Smooth muscle cell (in vitro differentiated cells): Measurements from ENCODE around the gene MAN2A2. TPM values are rescaled to one million over a fixed set of nuclear protein-coding genes. Genes with fewer than 3 reads are reported as not detected.

Source experiments
- DNase-seq: peaks from one replicate; lab custom pipeline; 2025; ENCODE audit not compliant: unreplicated experiment; lab: John Stamatoyannopoulos, UW
- H2AFZ ChIP-seq: fragments of 200-600 bp; sonication (generic); 2 replicates; pipeline ENCODE4 v1.6.0; 2016; ENCODE audit warnings: antibody characterized with exemption, low read depth, mild to moderate bottlenecking
- H3F3A ChIP-seq: fragments of 200-600 bp; sonication (generic); 2 replicates; pipeline ENCODE4 v1.6.0; 2017; ENCODE audit warnings: antibody characterized with exemption, low read depth
- H3K27ac ChIP-seq: fragments of 200-600 bp; sonication (generic); 2 replicates; pipeline ENCODE4 v1.5.1; 2016; ENCODE audit warnings: low read depth, mild to moderate bottlenecking
- H3K27me3 ChIP-seq: fragments of 200-600 bp; sonication (generic); 2 replicates; pipeline ENCODE4 v1.6.1; 2016; ENCODE audit warnings: low read depth, mild to moderate bottlenecking
- H3K36me3 ChIP-seq: fragments of 200-600 bp; sonication (generic); 2 replicates; pipeline ENCODE4 v1.5.1; 2016; ENCODE audit warnings: low read depth
- H3K4me1 ChIP-seq: fragments of 200-600 bp; sonication (generic); 2 replicates; pipeline ENCODE4 v1.5.1; 2016; ENCODE audit warnings: low read depth
- H3K4me2 ChIP-seq: fragments of 200-600 bp; sonication (generic); 2 replicates; pipeline ENCODE4 v1.6.0; 2016; ENCODE audit warnings: mild to moderate bottlenecking
- H3K4me3 ChIP-seq: fragments of 200-600 bp; sonication (generic); 2 replicates; pipeline ENCODE4 v1.5.1; 2016; ENCODE audit warnings: mild to moderate bottlenecking
- H3K79me2 ChIP-seq: fragments of 200-600 bp; sonication (generic); 2 replicates; pipeline ENCODE4 v1.6.0; 2016; ENCODE audit warnings: low read depth, mild to moderate bottlenecking
- H3K9ac ChIP-seq: fragments of 200-600 bp; sonication (generic); 2 replicates; pipeline ENCODE4 v1.6.0; 2016; ENCODE audit warnings: low read depth
- H3K9me3 ChIP-seq: fragments of 200-600 bp; sonication (generic); replicated peaks from 2 replicates; pipeline ENCODE4 v1.5.1; 2016; ENCODE audit warnings: low read depth
- H4K20me1 ChIP-seq: fragments of 200-600 bp; sonication (generic); 2 replicates; pipeline ENCODE4 v1.6.0; 2016; ENCODE audit warnings: low read depth
- WGBS: methylation state at CpG from one replicate; pipeline ENCODE4 v1.1.7; 2016; ENCODE audit warnings: low lambda C conversion rate; 5-methylcytosine and 5-hydroxymethylcytosine counted together
- polyA plus RNA-seq: library from polyadenylated mRNA; unstranded; fragments of >200 nt; fragmentation: Nextera tagmentation; extraction: Ambion mirVana; gene quantifications from 2 replicates; pipeline ENCODE4 v1.2.1, GENCODE V29; 2016
- total RNA-seq: library from RNA; depleted of rRNA; stranded (reverse); fragments of >200 nt; gene quantifications from 2 replicates; pipeline ENCODE4 v1.2.3, GENCODE V29; 2014
- TF ChIP-seq, protein P1 (sequence below): fragments of 200-600 bp; sonication (generic); IDR thresholded peaks from 2 replicates; pipeline ENCODE4 v1.5.1; 2017; ENCODE audit warnings: borderline replicate concordance, mild to moderate bottlenecking, antibody characterized with exemption; ENCODE audit not compliant: insufficient read depth, poor library complexity, severe bottlenecking

MAN2A2 gene
- total and polyA plus RNA-seq, 2 experiments from 2014 or later: 9.7 to 11.0 TPM

GRCh38 chr15:90904746-90905145, 1.6 kb downstream of the MAN2A2 start:
- Histone ChIP-seq H3K36me3 (no peaks in the 10 kb centered on the region), H3F3A (peaks cover 5% of the 10 kb centered on the region), H3K4me2 (no peak overlapping the region), H3K4me1 (peaks cover 7% of the 10 kb centered on the region), H3K4me3 (no peak overlapping the region), H4K20me1 (no peaks in the 10 kb centered on the region), H3K79me2 (no peaks in the 10 kb centered on the region), H3K9ac (no peak overlapping the region), H3K9me3 (no peaks in the 10 kb centered on the region), H2AFZ (no peak overlapping the region), H3K27ac (no peak overlapping the region), H3K27me3 (no peaks in the 10 kb centered on the region)
- no peak for DNase-seq
- 96% methylated on average over 9 of the region's 9 CpGs for WGBS
- TF ChIP-seq, protein P1, sequence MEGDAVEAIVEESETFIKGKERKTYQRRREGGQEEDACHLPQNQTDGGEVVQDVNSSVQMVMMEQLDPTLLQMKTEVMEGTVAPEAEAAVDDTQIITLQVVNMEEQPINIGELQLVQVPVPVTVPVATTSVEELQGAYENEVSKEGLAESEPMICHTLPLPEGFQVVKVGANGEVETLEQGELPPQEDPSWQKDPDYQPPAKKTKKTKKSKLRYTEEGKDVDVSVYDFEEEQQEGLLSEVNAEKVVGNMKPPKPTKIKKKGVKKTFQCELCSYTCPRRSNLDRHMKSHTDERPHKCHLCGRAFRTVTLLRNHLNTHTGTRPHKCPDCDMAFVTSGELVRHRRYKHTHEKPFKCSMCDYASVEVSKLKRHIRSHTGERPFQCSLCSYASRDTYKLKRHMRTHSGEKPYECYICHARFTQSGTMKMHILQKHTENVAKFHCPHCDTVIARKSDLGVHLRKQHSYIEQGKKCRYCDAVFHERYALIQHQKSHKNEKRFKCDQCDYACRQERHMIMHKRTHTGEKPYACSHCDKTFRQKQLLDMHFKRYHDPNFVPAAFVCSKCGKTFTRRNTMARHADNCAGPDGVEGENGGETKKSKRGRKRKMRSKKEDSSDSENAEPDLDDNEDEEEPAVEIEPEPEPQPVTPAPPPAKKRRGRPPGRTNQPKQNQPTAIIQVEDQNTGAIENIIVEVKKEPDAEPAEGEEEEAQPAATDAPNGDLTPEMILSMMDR: no peak

- H3F3A ChIP-seq: peaks cover 5% of the 10 kb centered on the region
- TF ChIP-seq, protein P1: no peak
- no peaks in the 10 kb centered on the region for H3K27me3 ChIP-seq
- H3K4me3 ChIP-seq: no peak overlapping the region
- WGBS: 97% methylated on average over 28 of the region's 28 CpGs
- H4K20me1 ChIP-seq: no peaks in the 10 kb centered on the region
- no peak overlapping the region for H3K9ac ChIP-seq
- H3K9me3 ChIP-seq: no peaks in the 10 kb centered on the region
- no peaks in the 10 kb centered on the region for H3K36me3 ChIP-seq
- no peak overlapping the region for H2AFZ ChIP-seq
- H3K4me2 ChIP-seq: no peak overlapping the region
- H3K4me1 ChIP-seq: peaks cover 7% of the 10 kb centered on the region
- no peak for DNase-seq
- H3K79me2 ChIP-seq: no peaks in the 10 kb centered on the region
- H3K27ac ChIP-seq: no peak overlapping the region
These were observed 2.4 kb downstream of the MAN2A2 start for GRCh38 chr15:90905306-90906180.

DNA sequence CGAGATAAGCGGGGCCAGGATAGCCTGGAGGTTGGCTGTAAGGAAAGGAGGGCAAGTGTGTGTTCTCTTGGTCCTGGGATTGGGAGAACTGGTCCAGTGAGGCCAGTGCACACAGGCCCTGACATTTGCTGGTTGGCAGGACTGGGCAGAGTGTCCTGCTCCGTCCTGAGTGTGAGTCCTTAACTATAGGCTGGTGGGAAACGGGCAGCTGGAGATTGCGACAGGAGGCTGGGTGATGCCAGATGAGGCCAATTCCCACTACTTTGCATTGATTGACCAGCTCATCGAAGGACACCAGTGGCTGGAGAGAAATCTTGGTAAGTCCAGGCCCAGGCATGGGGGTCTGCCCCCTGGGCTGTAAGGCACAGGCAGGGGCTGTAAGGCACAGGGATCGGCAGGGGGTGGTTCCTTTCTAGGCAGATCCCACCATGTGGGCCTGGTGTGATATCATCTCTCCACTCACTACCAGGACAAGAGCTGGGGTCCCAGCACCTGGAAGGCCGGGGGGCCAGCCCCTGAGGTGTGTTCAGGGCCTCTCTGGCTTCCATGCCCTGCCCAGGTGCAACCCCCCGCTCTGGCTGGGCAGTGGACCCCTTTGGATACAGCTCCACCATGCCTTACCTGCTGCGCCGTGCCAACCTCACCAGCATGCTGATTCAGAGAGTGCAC, 3.2 kb downstream of the MAN2A2 start:
- H3K4me1 ChIP-seq: peaks cover 7% of the 10 kb centered on the region
- H3K79me2 ChIP-seq: no peaks in the 10 kb centered on the region
- DNase-seq: no peak
- no peaks in the 10 kb centered on the region for H3K36me3 ChIP-seq
- H2AFZ ChIP-seq: no peak overlapping the region
- 97% methylated on average over 11 of the region's 11 CpGs for WGBS
- no peaks in the 10 kb centered on the region for H4K20me1 ChIP-seq
- H3K9ac ChIP-seq: no peak overlapping the region
- H3K27me3 ChIP-seq: no peaks in the 10 kb centered on the region
- H3K4me2 ChIP-seq: no peak overlapping the region
- peaks cover 5% of the 10 kb centered on the region for H3F3A ChIP-seq
- no peak overlapping the region for H3K4me3 ChIP-seq
- H3K27ac ChIP-seq: no peak overlapping the region
- no peaks in the 10 kb centered on the region for H3K9me3 ChIP-seq
- TF ChIP-seq, protein P1: no peak
